ENCODE data around the gene CUL7. TPM values are rescaled to one million over a fixed set of nuclear protein-coding genes. Genes with fewer than 3 reads are reported as not detected.

CUL7 gene
- total RNA-seq, 4 donors from 2014 or later: 6.4 to 65.1 (median 18.9) TPM

GRCh38 chr6:43020052-43020705 lies 33.5 kb downstream of the CUL7 start:
- Histone ChIP-seq H3K4me3 (no peak overlapping the region), H3K9me3 (no peaks in the 10 kb centered on the region), H3K36me3 (no peaks in the 10 kb centered on the region), H3K27me3 (no peaks in the 10 kb centered on the region), H3K4me1 (peaks cover 0 to 14% of the 10 kb centered on the region in 2 donors), H3K27ac (no peak overlapping the region)
- no peak for DNase-seq
- intact Hi-C loops (cut with DNase I; ENCODE audit: low total_unique reads): no loop called here
- TF ChIP-seq CTCF (IDR thresholded peaks at IDR 0.05) (no peak), POLR2A (IDR thresholded peaks at IDR 0.05) (no peak)

- no peaks in the 10 kb centered on the region for H3K9me3 ChIP-seq
- H3K36me3 ChIP-seq: no peaks in the 10 kb centered on the region
- TF ChIP-seq POLR2A (IDR thresholded peaks at IDR 0.05) (no peak), CTCF (IDR thresholded peaks at IDR 0.05) (no peak)
- no peak for DNase-seq
- H3K27ac ChIP-seq: no peak overlapping the region
- no peak overlapping the region for H3K4me3 ChIP-seq
- peaks cover 0 to 14% of the 10 kb centered on the region in 2 donors for H3K4me1 ChIP-seq
- intact Hi-C loops (cut with DNase I; ENCODE audit: low total_unique reads): no loop called here
- H3K27me3 ChIP-seq: no peaks in the 10 kb centered on the region
Observed at GRCh38 chr6:43019152-43019551, 34.5 kb downstream of the CUL7 start.

GRCh38 chr6:43016943-43017334 lies 36.7 kb downstream of the CUL7 start:
- no peaks in the 10 kb centered on the region for H3K27me3 ChIP-seq
- no peaks in the 10 kb centered on the region for H3K9me3 ChIP-seq
- TF ChIP-seq POLR2A (IDR thresholded peaks at IDR 0.05): no peak
- no peak for TF ChIP-seq CTCF (IDR thresholded peaks at IDR 0.05)
- H3K4me1 ChIP-seq: peaks cover 0 to 15% of the 10 kb centered on the region in 2 donors
- no peak overlapping the region for H3K4me3 ChIP-seq
- no peak for DNase-seq
- H3K27ac ChIP-seq: peak overlapping the region in 1 of 2 donors; percentile 9
- intact Hi-C loops (cut with DNase I; ENCODE audit: low total_unique reads): no loop called here
- no peaks in the 10 kb centered on the region for H3K36me3 ChIP-seq

GRCh38 chr6:43016176-43016942 lies 37.3 kb downstream of the CUL7 start:
- peak overlapping the region; percentile 1 to 9 for H3K27ac ChIP-seq
- H3K4me1 ChIP-seq: peaks cover 0 to 15% of the 10 kb centered on the region in 2 donors
- no peaks in the 10 kb centered on the region for H3K36me3 ChIP-seq
- no peaks in the 10 kb centered on the region for H3K9me3 ChIP-seq
- H3K4me3 ChIP-seq: no peak overlapping the region
- no peaks in the 10 kb centered on the region for H3K27me3 ChIP-seq
- intact Hi-C loops (cut with DNase I; ENCODE audit: low total_unique reads): no loop called here
- DNase-seq: no peak
- TF ChIP-seq POLR2A (IDR thresholded peaks at IDR 0.05) (no peak), CTCF (IDR thresholded peaks at IDR 0.05) (no peak)

GRCh38 chr6:43014434-43014909 lies 39.2 kb downstream of the CUL7 start:
- Histone ChIP-seq H3K27ac (peak overlapping the region; percentile 82 to 89), H3K4me3 (peak overlapping the region; percentile 68 to 99), H3K9me3 (no peaks in the 10 kb centered on the region), H3K36me3 (no peaks in the 10 kb centered on the region), H3K4me1 (peaks cover 0 to 8% of the 10 kb centered on the region in 2 donors), H3K27me3 (no peaks in the 10 kb centered on the region)
- intact Hi-C loops (cut with DNase I; ENCODE audit: low total_unique reads): no loop called here
- TF ChIP-seq CTCF (IDR thresholded peaks at IDR 0.05) (no peak), POLR2A (IDR thresholded peaks at IDR 0.05) (no peak)
- no peak for DNase-seq
